ENCODE results near the gene FHIT.
A peak's percentile ranks its signal among the peaks of the same experiment; 100 is the strongest.

The FHIT gene

DNA sequence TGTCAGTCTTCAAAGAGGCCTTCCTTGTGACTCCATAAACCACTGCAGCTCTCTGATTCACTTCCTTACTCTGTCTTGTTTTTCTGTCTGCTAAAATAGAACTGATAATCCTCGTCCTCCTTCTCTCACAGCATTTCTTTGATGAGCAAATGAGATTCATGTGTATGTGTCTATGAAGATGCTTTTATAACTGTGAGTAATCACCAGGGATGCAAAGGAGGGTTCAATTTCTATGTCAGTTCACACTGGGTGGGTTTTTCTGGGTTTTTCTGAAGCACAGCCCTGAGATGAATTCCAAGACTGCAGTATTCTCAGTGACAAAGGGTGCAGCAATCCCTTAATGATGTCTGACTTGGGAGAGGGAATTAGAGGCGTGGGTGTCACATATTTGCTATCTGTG lies 1454.8 kb downstream of the FHIT start:
- DNase-seq (ENCODE audit: low read depth, low spot score), result no peak
- no peak overlapping the region for H3K4me3 ChIP-seq (ENCODE audit: low read length)

GRCh38 chr3:59795756-59796155 lies 1455.5 kb downstream of the FHIT start:
- no peak overlapping the region for H3K4me3 ChIP-seq (ENCODE audit: low read length)
- no peak for DNase-seq (ENCODE audit: low read depth, low spot score)

GRCh38 chr3:59793976-59794375 lies 1457.3 kb downstream of the FHIT start:
- H3K4me3 ChIP-seq (ENCODE audit: low read length), result no peak overlapping the region
- no peak for DNase-seq (ENCODE audit: low read depth, low spot score)

- no peak for DNase-seq (ENCODE audit: low read depth, low spot score)
- H3K4me3 ChIP-seq (ENCODE audit: low read length), result no peak overlapping the region
Measured at GRCh38 chr3:59791774-59792308, 1459.4 kb downstream of the FHIT start.

GRCh38 chr3:59790241-59790640 lies 1461.0 kb downstream of the FHIT start:
- no peak overlapping the region for H3K4me3 ChIP-seq (ENCODE audit: low read length)
- no peak for DNase-seq (ENCODE audit: low read depth, low spot score)

DNA sequence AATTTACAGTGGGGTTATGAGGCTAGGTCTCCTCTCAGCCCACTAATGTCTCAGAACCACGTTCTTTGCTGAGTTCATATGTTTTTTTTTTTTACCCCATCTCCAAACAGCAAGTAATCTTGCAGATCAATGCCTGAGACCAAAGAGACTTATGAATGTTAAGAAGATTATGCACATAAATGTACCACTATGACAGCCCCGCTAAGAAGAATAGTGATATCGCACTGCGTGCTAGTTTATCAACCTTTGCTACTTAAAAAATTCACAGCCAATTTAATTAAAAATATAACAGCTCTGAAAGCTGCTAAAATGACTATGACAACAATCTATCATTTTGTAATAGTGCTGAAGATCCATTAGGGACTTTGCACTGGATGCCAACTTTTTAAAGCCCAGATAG lies 1462.5 kb downstream of the FHIT start:
- no peak overlapping the region for H3K4me3 ChIP-seq (ENCODE audit: low read length)
- no peak for DNase-seq (ENCODE audit: low read depth, low spot score)

DNA sequence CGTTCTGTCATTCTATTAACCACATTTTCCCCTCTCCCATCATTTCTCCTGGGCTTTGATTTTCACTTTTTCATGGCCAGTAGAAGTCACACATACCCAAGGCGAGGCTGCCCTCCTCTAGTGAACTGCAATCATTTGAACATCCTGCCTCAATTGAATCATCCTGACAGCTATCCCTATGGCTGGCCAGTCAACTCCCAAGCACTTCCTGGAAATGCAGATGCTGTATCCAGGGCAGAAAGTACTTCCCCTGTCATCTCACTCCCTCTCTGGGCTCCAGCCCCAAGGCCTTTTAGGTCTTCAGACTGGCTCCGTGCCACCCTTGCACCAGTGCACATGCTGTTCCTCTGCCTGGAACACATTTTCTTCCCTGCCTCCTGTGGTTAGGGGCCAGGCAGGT lies 1463.1 kb downstream of the FHIT start:
- no peak for DNase-seq (ENCODE audit: low read depth, low spot score)
- no peak overlapping the region for H3K4me3 ChIP-seq (ENCODE audit: low read length)

- no peak for DNase-seq (ENCODE audit: low read depth, low spot score)
Measured at GRCh38 chr3:59786374-59786773, 1464.9 kb downstream of the FHIT start.

GRCh38 chr3:59784164-59784563 lies 1467.1 kb downstream of the FHIT start:
- DNase-seq (ENCODE audit: low read depth, low spot score), result no peak
- H3K4me3 ChIP-seq (ENCODE audit: low read length), result no peak overlapping the region

More at GRCh38 chr3:59786374-59786773, 1464.9 kb downstream of the FHIT start:
- H3K4me3 ChIP-seq (ENCODE audit: low read length), result no peak overlapping the region

GRCh38 chr3:59783468-59783988 lies 1467.7 kb downstream of the FHIT start:
- no peak overlapping the region for H3K4me3 ChIP-seq (ENCODE audit: low read length)
- DNase-seq (ENCODE audit: low read depth, low spot score), result no peak

DNA sequence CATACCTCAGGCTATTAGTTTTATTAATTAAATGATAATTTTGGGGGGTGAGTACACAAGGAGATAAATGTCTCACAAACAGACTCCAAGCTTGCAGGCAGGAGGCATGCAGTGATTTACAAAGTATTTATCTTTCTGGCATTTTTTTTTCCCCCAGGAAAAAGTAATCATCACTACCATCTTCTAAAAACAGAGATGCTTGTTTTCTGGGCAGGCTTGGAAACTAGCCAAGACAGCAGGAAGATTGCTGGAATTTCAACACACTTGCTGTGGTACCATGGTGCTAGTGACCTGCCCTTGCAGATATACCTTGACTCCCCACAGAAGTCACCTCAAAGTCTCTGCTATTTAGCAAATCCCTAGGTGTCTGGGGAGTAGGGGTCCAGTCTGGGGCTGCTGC lies 1468.6 kb downstream of the FHIT start:
- no peak overlapping the region for H3K4me3 ChIP-seq (ENCODE audit: low read length)
- DNase-seq (ENCODE audit: low read depth, low spot score), result no peak

GRCh38 chr3:59780209-59780608 lies 1471.0 kb downstream of the FHIT start:
- DNase-seq (ENCODE audit: low read depth, low spot score), result no peak
- H3K4me3 ChIP-seq (ENCODE audit: low read length), result no peak overlapping the region

- no peak overlapping the region for H3K4me3 ChIP-seq (ENCODE audit: low read length)
- DNase-seq (ENCODE audit: low read depth, low spot score), result no peak
Measured at GRCh38 chr3:59779260-59779659, 1472.0 kb downstream of the FHIT start.

DNA sequence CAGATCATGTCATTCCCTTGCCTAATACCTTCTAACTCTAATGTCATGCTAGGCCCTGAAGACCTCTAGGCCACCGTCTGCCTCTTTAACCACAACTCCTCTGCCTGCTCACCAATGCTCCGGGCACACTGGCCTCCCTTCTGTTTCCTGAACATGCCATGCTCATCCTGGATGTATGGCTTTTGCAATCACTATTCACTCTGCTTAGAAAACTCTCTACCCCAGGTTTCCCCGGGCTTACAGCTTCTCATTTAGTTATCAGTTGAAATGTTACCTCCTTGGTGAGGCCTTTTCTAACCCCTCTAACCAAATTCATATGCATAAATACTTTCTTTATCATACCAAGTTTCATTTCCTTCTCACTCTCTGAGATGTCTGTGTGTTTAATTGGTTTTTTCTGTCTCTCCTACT lies 1473.6 kb downstream of the FHIT start:
- no peak for DNase-seq (ENCODE audit: low read depth, low spot score)
- H3K4me3 ChIP-seq (ENCODE audit: low read length), result no peak overlapping the region

DNA sequence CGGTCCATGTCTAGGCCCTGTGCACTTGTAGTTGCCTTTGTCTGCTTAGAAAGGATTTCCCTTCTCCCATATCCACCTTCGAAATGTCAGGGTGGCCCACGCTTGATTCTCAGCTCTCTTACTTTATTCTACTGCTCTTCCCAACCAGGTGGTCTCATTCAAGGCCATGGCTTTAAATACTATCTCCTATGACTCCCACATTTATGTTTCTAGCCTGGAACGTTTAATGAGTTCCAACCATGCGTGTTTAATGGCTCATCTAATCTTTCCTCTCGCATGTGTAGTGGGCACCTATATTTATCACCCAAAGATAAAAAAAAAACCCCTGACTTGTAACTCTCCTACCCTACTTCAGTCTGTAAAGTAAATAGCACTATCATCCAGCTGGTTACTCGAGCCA lies 1474.2 kb downstream of the FHIT start:
- DNase-seq (ENCODE audit: low read depth, low spot score), result no peak
- no peak overlapping the region for H3K4me3 ChIP-seq (ENCODE audit: low read length)

GRCh38 chr3:59775761-59776325 lies 1475.4 kb downstream of the FHIT start:
- DNase-seq (ENCODE audit: low read depth, low spot score), result no peak
- no peak overlapping the region for H3K4me3 ChIP-seq (ENCODE audit: low read length)

DNA sequence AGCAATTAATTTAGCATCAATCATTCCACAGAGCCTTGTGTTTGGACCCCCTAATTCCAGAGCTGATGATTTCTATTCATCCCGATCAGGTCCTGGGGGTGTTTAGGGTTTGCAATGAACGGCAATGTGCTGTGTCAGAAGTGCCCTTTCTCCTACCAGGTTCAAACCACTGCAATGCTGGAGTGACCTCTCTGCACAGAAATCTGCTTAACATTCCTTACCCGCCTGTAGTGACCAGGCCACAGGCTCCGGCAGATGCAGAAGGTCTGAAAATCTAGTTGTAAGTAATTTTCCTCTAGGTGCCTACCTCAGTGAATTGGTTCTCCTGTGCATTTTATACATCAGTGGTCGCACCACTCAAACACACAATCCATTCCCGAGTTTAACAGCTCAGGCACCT lies 1476.1 kb downstream of the FHIT start:
- H3K4me3 ChIP-seq (ENCODE audit: low read length), result no peak overlapping the region
- DNase-seq (ENCODE audit: low read depth, low spot score), result no peak

DNA sequence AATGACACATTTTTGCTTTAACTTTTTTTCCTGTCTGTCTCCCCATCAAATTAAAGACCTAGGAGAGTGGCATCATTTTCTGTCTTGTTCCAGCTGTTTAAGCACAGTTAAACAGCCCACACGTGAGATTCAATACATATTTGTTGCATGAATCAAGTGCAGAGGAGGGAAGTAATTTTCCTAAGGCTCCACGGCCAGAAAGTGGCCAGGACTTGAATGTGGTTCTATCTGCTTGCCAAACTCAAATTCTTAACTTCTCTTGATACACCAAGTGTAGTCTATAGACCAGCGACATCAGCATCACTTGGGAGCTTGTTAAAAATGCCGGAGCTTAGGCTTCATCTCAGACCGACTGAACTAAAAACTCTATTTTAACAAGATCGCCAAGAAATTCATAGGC lies 1476.6 kb downstream of the FHIT start:
- H3K4me3 ChIP-seq (ENCODE audit: low read length), result no peak overlapping the region
- no peak for DNase-seq (ENCODE audit: low read depth, low spot score)

GRCh38 chr3:59774000-59774399 lies 1477.3 kb downstream of the FHIT start:
- no peak overlapping the region for H3K4me3 ChIP-seq (ENCODE audit: low read length)
- DNase-seq (ENCODE audit: low read depth, low spot score), result no peak

DNA sequence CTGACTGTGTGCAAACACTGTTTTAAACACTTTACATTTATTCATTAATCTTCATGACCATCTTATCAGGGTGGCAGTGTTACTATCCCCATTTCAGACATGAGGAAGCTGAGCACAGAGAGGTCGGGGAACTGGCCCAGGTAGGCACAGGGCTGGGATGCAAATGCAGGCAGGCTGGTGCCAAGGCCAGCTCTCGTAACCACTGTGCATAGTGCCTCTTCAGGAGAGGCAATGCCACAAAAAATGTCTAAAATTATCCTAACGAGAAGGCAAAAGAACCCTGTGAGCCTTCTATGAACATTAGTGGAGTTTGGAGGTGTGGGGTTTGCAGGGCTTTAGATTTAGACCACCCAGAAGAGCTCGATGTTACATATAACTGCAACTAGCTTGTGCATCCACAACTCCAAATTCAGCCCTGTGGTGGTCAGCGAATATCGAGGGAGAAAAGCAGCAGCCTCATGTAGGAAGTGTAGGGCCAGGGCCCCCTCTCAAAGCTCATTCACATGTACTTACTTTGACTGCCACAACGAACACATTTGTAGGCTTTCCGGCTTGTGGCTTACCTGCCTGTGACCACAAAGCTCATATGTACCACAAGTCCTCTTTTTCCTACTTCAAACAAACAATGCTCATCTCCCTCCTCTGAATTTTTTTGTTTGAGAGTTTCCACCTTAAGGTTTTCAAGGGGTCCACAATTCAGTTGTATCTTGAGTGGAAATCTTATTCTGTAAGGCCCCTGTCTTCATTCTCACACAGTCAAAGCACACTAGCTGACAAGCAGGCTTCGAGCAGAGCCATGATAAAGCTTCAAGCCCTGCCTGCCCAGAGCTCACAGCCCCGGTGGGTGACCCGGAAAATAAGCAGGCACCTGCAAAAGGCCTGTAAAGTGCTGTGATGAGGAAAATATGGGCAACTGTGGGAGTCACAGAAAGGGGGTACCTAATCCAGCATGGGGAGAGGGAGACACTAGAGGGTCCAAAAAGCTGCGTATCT lies 1478.5 kb downstream of the FHIT start:
- peak; percentile 99 for DNase-seq (ENCODE audit: low read depth, low spot score)
- H3K4me3 ChIP-seq (ENCODE audit: low read length), result peak overlapping the region; percentile 31
